EL (cell line): ENCODE data around the gene PRDM12.

ENCODE experiments used
- DNase-seq: peaks from one replicate; pipeline ENCODE4 v3.0.0-alpha.2; 2016

The PRDM12 gene

GRCh38 chr9:130664251-130665028 is at the start of gene PRDM12:
PRDM12 (plus strand) TSS chr9:130664594; CDS start chr9:130664654, 60 bp downstream.
- no peak for DNase-seq

DNA sequence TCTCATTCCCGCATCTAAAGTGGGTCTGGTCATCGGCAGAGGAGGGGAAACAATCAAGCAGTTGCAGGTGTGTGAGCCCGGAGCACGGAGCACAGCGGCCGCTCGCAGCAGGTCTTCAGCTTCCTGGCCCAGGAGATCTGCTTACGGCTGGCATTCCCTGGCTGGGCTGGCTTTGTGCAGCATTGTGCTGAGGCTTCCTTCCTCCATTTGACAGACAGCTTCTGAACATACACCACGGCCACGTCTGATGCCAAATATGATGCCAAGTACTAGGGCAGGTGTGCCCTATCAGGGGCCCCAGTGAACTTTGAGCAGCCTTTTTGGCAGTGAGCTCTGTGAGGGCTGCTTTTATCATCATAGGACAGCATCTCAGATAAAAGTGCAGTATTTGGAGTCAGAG is 47.9 kb upstream of the PRDM12 start:
- no peak for DNase-seq

DNA sequence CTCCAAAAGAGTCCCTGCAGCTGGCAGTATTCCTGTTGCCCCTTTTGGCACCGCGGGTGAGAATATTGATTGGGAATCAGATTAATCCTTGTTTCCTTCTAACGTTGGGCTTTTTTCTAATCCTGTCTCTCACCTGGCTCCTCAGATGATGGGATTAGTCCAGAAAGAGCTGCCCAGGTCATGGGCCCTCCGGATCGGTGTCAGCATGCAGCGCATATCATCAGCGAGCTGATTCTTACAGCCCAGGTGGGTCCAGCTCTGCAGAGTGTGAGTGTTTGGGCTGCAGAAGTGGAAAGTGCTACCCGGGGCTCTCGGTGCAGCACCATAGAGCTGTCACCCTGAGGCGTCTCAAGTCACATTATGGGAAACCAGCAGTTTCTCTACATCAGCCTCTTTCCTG is 40.9 kb upstream of the PRDM12 start:
- no peak for DNase-seq

DNA sequence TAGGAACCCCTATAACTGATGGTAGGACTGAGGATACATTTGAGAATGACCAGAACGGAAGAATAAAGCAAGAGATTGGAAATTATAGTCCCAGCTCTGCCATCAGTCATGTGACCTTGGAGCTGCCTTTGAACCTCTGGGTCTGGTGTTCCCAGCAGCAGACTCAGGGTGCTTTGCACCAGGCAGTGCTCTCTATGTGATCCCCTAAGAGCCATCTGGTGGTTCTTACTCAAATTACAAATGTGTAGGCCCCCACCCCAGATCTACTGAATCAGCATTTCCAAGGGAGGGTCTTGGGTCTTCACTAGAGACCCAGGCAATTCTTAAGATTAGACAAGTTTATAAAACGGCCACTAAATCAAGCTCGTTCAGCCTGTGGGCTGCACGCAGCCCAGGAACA is 40.2 kb upstream of the PRDM12 start:
- no peak for DNase-seq

DNA sequence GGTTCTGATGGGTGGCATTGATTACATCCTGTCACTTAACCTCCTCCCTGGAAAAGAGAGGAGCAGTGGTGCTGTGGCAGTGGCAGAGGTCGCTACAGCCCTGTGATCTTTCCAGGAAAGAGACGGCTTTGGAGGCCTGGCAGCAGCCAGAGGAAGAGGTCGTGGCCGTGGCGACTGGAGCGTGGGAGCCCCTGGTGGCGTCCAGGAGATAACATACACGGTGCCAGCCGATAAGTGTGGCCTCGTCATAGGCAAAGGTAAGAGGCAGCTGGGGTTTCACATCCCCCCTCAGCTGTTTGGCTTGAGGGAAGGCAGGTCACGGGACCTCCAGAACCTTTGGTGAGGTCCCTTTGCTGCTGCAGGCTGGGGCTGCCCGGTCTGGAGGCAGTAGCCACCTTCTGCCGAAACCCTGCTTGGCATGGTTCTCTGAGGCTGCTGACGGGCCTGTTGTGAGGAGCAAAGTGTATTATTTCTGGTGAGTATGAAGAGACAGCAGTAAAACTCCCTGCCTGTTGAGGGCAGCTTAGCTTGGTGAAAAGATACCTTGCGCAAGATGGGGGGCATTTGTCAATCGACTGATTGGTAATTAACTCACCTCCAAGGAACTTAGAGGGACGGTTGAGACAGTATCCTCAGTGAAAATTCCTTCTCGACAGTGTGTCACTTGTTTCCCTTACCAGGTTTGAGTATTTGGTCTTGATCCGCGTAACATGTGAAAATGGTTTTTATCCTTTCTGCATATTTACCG is 38.0 kb upstream of the PRDM12 start:
- DNase-seq: no peak

DNA sequence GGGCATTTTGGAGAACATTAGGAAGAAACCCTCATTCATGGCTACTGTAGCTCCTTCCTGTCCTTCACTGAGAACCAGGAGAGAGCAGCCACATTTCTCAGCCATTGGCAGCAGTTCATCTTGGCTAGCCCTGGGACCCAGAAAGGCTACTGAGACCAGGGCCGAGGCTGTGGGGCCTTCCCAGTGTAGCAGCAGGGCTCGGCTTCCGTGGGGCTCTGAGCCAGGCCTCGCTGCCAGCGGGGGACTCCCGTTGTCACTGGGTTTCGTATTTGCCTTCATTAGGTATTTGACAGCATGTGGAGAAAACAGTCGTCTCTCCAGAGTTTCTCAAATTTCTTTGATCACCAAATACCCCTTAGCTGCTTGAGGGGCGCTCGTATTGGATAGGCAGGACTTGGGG is 37.3 kb upstream of the PRDM12 start:
- DNase-seq: no peak

GRCh38 chr9:130627896-130628792 is 36.2 kb upstream of the PRDM12 start:
- DNase-seq: no peak

GRCh38 chr9:130629443-130630070 is 34.8 kb upstream of the PRDM12 start:
- no peak for DNase-seq

- no peak for DNase-seq
Observed at GRCh38 chr9:130630071-130630450, 34.3 kb upstream of the PRDM12 start.

GRCh38 chr9:130630506-130631330 is 33.7 kb upstream of the PRDM12 start:
- DNase-seq: no peak

DNA sequence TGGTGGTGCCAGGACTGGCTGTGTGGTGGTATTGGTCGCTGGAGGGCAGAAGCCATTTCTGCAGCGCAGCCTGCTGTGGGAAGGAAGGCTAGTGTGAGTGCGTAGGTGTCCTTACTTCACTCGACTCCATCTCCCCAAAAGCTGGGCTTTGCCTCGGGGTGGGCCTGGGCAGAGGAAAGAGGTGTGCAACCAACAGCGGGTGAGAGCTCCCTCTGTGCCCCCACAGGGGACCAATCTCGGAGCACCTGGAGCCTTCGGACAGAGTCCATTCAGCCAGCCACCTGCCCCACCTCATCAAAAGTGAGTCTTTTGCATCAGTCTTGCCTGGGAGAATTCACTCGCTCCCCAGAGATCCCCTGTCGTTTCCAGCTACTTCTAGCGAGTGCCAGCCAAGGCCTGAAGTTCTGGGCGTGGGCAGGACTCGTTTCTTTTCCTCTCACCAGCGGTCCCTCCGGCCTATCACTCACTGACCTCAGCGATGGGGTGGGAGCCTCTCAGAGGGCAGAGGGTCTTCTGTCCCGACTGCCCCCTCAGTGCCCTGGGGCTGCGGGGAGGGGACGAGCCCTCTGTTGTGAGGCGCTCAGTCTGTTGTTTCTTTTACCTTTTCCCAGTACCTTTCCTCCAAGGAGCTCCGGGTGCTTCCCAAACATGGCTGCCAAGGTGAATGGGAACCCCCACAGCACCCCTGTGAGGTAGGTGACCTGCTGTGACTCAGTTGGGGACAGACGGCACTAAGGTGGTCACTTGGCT is 32.9 kb upstream of the PRDM12 start:
- DNase-seq: no peak

DNA sequence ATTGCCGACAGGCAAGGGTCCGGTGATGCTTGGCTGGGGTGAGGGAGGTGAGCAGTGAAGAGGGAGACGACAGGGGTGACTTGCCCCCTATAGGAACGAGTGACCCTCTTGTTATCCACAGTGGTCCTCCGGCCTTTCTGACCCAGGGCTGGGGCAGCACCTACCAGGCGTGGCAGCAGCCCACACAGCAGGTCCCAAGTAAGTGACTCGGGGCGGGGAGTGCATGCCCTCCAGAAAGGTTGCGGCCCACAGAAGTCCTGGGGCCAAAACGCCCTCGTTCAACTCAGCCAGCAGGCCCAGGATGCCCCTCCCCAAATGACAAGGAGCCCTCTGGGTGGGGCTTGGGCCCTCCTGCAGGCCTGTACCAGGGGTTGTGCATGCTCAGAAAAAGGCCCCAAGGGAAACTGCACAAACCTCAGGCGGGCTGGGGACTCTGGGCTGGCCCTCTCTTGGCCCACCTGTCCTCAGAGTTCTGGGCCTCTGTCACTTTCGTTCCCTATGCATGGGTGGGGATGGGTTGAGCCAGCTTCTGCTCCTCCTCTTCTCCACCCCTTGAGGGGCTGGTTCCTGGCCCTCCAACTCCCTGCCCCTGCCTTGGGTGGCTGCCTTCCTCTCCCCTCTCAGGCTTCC is 32.2 kb upstream of the PRDM12 start:
- no peak for DNase-seq

DNA sequence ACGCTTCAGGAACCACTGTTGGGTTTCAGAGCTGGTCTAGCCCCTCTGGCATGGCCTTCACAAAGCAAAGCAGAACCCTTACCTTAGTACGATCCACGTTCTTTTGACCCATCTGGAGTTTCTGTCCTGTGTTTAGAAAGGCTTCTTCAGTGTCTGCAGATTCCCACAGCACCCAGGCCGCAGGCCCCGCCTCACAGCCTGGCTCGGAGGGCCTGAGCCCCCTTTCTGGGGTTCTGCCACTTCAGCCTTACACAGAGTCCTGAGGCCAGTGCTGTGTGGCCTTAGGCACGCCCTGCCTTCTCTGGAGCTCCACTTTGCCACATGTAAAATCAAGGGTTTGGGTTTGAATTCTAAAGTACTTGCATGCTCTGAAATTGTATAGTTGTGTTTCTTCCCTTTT is 31.6 kb upstream of the PRDM12 start:
- DNase-seq: no peak

GRCh38 chr9:130633336-130634190 is 30.8 kb upstream of the PRDM12 start:
- no peak for DNase-seq

DNA sequence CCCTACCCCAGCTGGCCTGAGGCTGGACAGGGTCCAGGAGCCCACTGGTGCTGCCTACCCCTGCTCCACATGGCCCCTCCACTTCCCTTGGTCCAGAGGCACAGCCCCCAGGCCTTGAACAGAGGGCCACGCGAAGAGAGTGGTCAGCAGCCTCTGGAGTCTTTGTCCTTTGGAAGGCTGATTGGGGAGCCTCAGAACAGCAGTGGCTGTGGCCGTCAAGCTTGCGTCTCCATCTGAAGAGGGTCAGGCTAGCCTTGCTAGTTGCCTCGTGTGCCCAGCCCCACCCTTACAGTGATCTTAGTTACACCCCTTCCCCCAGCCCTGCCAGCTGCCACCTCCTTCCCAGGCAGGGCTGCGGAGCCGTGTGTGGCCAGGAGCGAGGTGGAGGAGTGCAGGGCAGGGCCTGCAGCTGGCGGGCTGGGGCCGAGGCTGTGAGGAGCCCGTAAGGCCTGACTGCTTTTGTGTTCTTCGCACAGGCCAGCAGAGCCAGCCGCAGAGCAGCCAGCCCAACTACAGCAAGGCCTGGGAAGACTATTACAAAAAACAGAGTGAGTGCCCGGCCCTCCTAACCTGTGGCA is 30.1 kb upstream of the PRDM12 start:
- no peak for DNase-seq

DNA sequence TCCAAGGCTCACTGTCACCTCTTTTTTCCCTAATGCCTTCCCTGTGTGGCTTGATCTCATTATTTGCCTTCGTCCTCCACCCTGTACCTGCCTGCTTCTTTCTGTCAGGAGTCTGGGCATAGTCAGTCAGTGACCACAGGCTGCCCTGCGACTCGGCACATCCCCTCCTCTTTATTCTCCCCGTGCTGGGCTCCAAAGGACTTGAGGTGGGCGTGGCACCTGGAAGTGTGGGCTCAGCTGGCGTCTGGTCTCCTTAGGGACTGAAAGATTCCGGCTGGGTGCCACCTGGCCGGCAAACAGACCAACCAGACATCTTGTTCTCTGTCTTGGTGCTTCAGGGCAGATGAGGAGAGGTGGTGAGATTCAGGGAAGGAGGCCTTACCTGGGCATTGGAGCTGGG is 29.6 kb upstream of the PRDM12 start:
- no peak for DNase-seq

DNA sequence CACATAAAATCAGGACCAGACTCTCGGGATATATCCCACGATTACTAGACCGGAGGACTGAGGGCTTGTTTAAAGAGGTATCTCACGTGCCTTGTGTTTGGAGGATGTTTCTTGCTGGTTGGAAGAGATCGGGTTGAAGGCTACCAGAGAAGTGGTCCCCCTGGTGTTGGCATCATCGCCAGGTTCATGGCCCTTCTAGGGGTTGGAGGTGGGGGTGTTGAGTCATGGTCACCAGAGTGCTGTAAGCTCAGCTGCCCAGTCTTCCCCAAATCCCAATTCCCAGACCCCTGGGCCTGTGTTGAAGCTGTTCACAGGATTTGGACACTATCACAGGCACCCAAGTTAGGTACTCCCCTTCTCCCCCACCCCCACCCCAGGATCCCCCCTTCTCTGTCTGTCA is 29.1 kb upstream of the PRDM12 start:
- no peak for DNase-seq

DNA sequence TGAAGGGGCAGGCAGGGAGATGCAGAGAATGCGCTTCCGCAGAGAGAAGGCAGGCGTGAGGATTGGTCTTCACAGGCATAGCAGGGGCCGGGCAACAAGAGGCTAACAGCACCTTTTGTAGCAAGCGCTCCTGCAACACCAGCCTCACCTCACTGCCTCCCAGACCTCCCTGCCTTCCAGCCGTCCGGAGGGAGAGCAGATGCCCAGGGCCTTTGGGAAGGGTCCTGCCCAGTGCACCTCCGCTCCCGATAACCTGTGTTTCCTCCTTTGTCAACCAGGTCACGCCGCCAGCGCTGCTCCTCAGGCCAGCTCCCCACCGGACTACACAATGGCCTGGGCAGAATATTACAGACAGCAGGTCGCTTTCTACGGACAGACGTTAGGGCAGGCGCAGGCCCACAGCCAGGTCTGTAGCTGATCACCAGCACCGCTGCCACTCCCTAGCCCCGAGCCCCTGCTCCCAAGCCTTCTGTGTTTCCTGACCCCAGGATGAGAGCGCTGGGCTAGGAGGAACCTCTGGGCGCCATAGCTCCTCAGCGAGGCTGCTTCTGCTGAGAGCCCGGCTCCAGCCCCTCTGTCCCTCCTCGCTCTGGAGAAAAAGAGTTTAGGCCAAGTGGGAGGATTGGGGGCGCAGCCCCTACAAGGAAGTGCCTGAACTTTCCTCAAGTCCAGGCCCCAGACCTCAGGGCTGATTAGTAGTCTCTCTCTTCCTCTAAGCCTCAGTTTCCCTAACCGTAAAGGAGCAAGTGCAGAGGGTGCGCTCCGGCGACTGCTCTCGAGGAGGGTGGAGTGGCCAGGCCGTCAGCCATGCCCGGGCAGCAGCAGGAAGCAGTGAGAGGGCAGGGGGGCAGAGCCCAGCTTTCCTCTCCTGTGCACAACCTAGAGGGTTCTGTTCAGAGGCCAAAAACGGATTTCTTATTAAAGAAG is 28.4 kb upstream of the PRDM12 start:
- DNase-seq: no peak
